HFFc6 (cell line): ENCODE results near the gene NTM. TPM values are rescaled to one million over a fixed set of nuclear protein-coding genes. Genes with fewer than 3 reads are reported as not detected.
A peak's percentile ranks its signal among the peaks of the same experiment; 100 is the strongest.

ENCODE experiments used
- DNase-seq: peaks from one replicate; pipeline ENCODE4 v3.0.0-alpha.2; 2018
- H3K27ac Mint-ChIP-seq: 2 replicates; pipeline ENCODE4 v1.8.0; 2020; ENCODE audit warnings: mild to moderate bottlenecking, mixed read lengths
- H3K27me3 Mint-ChIP-seq: 2 replicates; pipeline ENCODE4 v1.8.0; 2021; ENCODE audit warnings: mild to moderate bottlenecking, moderate library complexity, mixed read lengths; ENCODE audit not compliant: insufficient read depth
- H3K36me3 Mint-ChIP-seq: 2 replicates; pipeline ENCODE4 v1.8.0; 2021; ENCODE audit warnings: low read depth, mixed read lengths
- H3K4me1 Mint-ChIP-seq: 2 replicates; pipeline ENCODE4 v1.8.0; 2020; ENCODE audit warnings: low read depth, mixed read lengths
- H3K4me3 Mint-ChIP-seq: 2 replicates; pipeline ENCODE4 v1.8.0; 2020; ENCODE audit warnings: mild to moderate bottlenecking, moderate library complexity, mixed read lengths
- H3K9me3 Mint-ChIP-seq: 2 replicates; pipeline ENCODE4 v1.8.0; 2020; ENCODE audit warnings: mild to moderate bottlenecking, mixed read lengths
- total RNA-seq, 6 experiments: library from RNA; stranded (reverse); fragmentation: NEBNext Ultra II Directional; extraction: Animal tissue kit (Norgen Biotek cat#: 25700); gene quantifications; 2 replicates in 1 of 6; 3 replicates in 5 of 6; pipeline ENCODE4 v1.2.3, GENCODE V29; 2021
- TF ChIP-seq, protein P1 (sequence below): fragments of 200-600 bp; sonication (generic); IDR thresholded peaks from 2 replicates; pipeline ENCODE4 v1.5.0; 2021; ENCODE audit warnings: antibody characterized with exemption, mild to moderate bottlenecking

Gene NTM
- total RNA-seq, 6 experiments from 2014 or later: 18.3 to 23.6 (median 21.7) TPM

DNA sequence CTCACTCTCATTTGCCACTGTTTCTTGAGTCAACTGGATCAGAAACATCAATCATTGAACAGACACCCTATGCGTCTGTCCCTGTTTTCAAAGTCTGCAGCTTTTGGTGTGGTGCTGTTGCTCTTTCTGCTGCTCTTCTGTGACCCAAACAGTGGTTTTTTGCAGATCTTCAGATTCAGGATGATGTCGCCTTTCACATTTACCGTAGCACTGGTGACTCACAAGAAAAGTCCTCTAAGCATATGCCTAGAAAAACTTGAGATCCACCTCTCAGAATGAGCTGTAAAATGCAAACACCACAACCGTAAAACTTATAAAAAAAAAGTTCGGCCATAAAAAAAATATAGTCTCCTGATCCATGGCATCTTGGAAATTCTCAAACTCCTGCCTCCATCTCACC lies 400.4 kb downstream of the NTM start:
- TF ChIP-seq, protein P1, sequence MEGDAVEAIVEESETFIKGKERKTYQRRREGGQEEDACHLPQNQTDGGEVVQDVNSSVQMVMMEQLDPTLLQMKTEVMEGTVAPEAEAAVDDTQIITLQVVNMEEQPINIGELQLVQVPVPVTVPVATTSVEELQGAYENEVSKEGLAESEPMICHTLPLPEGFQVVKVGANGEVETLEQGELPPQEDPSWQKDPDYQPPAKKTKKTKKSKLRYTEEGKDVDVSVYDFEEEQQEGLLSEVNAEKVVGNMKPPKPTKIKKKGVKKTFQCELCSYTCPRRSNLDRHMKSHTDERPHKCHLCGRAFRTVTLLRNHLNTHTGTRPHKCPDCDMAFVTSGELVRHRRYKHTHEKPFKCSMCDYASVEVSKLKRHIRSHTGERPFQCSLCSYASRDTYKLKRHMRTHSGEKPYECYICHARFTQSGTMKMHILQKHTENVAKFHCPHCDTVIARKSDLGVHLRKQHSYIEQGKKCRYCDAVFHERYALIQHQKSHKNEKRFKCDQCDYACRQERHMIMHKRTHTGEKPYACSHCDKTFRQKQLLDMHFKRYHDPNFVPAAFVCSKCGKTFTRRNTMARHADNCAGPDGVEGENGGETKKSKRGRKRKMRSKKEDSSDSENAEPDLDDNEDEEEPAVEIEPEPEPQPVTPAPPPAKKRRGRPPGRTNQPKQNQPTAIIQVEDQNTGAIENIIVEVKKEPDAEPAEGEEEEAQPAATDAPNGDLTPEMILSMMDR: no peak
- H3K4me1 Mint-ChIP-seq: peaks cover 44% of the 10 kb centered on the region
- H3K36me3 Mint-ChIP-seq: peaks cover 4% of the 10 kb centered on the region
- H3K27ac Mint-ChIP-seq: peak overlapping the region; percentile 19; the same call in 1 of the 2 replicates
- no peaks in the 10 kb centered on the region for H3K9me3 Mint-ChIP-seq
- DNase-seq: no peak
- peak overlapping the region; percentile 32; the same call in 1 of the 2 replicates for H3K4me3 Mint-ChIP-seq
- H3K27me3 Mint-ChIP-seq: peaks cover 1% of the 10 kb centered on the region

DNA sequence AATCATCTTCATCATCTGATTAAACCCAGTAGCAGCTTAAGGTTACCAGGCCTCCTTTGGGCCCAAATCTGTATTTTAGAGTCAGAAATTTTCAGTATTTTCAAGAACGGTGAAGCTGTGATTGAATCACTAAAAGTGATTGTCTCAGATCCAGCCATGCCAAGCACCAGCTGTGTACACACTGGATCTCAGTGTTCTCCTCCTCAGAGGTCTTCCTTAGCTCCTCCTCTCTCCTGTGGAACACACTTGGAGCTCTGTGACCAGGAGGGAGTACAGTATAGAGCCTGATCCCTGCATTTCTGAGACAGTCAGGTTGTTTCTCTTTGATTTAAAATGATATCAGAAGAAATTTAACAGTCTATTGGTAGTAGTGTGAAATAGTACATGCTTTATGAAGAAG lies 401.1 kb downstream of the NTM start:
- TF ChIP-seq, protein P1: no peak
- Mint-ChIP-seq H3K27ac (no peak overlapping the region), H3K27me3 (peaks cover 4% of the 10 kb centered on the region), H3K4me1 (peaks cover 44% of the 10 kb centered on the region), H3K4me3 (no peak overlapping the region), H3K36me3 (peaks cover 4% of the 10 kb centered on the region), H3K9me3 (no peaks in the 10 kb centered on the region)
- DNase-seq: no peak

DNA sequence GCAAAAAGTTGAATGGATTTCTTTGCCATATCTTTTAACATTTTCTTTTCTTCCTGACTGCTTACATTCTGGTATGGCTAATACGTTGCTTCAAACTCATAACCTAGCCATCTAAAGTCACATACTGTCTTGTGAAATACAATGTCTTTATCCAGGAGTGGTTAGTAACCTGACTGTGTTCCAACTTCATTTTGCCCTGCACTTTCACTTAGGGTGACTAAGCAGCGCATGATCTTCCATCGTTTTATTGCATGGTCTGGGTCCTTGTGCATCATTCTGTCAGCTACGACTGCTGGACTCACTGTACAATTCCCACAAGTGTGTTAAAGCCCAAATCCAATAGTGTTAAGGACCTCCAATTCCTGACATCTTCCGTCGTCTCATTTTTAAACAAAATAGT lies 403.2 kb downstream of the NTM start:
- no peak overlapping the region for H3K4me3 Mint-ChIP-seq
- H3K27me3 Mint-ChIP-seq: peaks cover 10% of the 10 kb centered on the region
- TF ChIP-seq, protein P1: no peak
- no peaks in the 10 kb centered on the region for H3K9me3 Mint-ChIP-seq
- H3K27ac Mint-ChIP-seq: no peak overlapping the region
- no peak for DNase-seq
- no peaks in the 10 kb centered on the region for H3K36me3 Mint-ChIP-seq
- H3K4me1 Mint-ChIP-seq: peaks cover 29% of the 10 kb centered on the region

DNA sequence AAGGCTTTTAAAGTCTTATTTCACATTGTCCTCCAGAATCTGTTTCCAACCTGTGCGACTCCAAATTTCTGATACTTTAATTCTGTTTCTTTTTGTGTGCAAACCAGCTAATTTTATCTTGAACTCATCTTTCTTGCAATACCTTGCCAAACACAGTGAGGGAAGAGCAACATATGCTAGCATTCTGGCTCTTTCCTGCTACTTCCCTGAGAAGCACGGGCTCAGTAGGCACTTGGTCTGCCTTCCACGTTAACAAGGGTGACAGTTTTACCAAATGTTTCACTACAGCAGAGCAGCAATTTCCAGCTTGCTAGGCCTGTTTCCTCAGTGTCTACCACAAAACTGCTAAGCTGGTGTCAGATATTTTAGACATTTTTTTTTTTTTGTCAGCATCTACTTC lies 405.8 kb downstream of the NTM start:
- H3K4me1 Mint-ChIP-seq: peaks cover 7% of the 10 kb centered on the region
- peaks cover 21% of the 10 kb centered on the region for H3K27me3 Mint-ChIP-seq

DNA sequence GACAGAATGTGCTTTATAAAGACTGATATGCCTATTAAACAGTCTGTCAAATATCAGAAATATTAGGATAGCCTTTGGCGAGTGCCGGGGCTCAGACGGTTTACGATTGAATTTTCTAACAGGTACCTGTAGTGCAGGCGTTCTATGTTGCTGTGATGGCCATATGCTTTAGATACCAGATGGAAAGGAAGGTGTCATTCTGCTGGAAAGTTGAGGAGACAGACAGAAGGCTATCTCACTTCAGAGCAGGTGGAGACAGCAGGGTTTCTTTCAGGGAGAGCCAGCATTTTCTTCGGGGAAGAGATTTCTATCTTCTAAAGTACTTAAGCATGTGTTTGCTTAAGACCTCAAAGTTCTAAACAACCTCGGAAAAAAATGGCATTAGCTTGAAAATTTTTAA lies 415.4 kb downstream of the NTM start:
- TF ChIP-seq, protein P1: no peak
- no peak for DNase-seq
- no peaks in the 10 kb centered on the region for H3K4me1 Mint-ChIP-seq
- H3K9me3 Mint-ChIP-seq: no peaks in the 10 kb centered on the region
- H3K27me3 Mint-ChIP-seq: peaks cover 22% of the 10 kb centered on the region
- no peaks in the 10 kb centered on the region for H3K36me3 Mint-ChIP-seq
- H3K4me3 Mint-ChIP-seq: no peak overlapping the region
- H3K27ac Mint-ChIP-seq: no peak overlapping the region

More for the DNA sequence above, 405.8 kb downstream of the NTM start:
- Mint-ChIP-seq H3K4me3 (no peak overlapping the region), H3K36me3 (no peaks in the 10 kb centered on the region), H3K9me3 (no peaks in the 10 kb centered on the region), H3K27ac (no peak overlapping the region)
- DNase-seq: no peak
- TF ChIP-seq, protein P1: no peak

DNA sequence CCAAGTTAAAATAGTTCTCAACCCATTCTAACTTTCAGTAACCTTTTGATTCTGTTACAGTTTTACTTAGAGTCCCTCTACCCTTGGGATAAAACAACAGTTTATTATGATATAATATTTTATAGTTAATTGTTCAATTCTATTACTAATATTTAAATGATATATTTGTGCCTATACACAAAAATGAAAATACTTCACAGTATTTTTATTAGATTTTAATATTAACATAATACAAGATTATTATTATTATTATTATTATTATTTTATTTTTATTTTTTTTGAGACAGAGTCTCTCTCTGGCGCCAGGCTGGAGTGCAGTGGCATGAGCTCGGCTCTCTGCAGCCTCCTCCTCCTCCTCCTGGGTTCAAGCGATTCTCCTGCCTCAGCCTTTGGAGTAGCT lies 416.7 kb downstream of the NTM start:
- Mint-ChIP-seq H3K27ac (no peak overlapping the region), H3K4me1 (no peaks in the 10 kb centered on the region), H3K27me3 (peaks cover 28% of the 10 kb centered on the region), H3K36me3 (no peaks in the 10 kb centered on the region), H3K4me3 (no peak overlapping the region), H3K9me3 (no peaks in the 10 kb centered on the region)
- DNase-seq: no peak
- TF ChIP-seq, protein P1: no peak
